ENCODE data around the gene COX19. TPM values are rescaled to one million over a fixed set of nuclear protein-coding genes. Genes with fewer than 3 reads are reported as not detected.

The COX19 gene
- total and polyA plus RNA-seq, 2 of the 13 experiments (the other 11 are each of a cell fraction or from before 2014, with no cell fraction given) = 11.5 to 21.7 TPM

- FAIRE-seq = no peak
- 95% methylated on average over 11 of the region's 11 CpGs for WGBS (ENCODE audit: low lambda C conversion rate)
- POLR2A ChIA-PET = no interaction called here
- H4K20me1 ChIP-seq (ENCODE audit: insufficient read depth, low read length) = no peaks in the 10 kb centered on the region
- no peak for ATAC-seq
- peaks cover 33% of the 10 kb centered on the region for H3K4me1 ChIP-seq (ENCODE audit: insufficient read depth, low read length)
- no peak overlapping the region for H2AFZ ChIP-seq (ENCODE audit: low read length)
- H3K27me3 ChIP-seq (ENCODE audit: control insufficient read depth in 1 of 2, insufficient read depth in 2 of 2, low read length in 2 of 2) = no peaks in the 10 kb centered on the region
- no peak overlapping the region for H3K4me2 ChIP-seq (ENCODE audit: low read depth, low read length)
- no peak for DNase-seq (ENCODE audit: low spot score)
- CTCF ChIA-PET (ENCODE audit: low intra/inter-chr PET ratio, low total read pairs) = no interaction called here
- no peak overlapping the region for H3K27ac ChIP-seq (ENCODE audit: extremely low read length, insufficient read depth, low read length)
- no peaks in the 10 kb centered on the region for H3K9me3 ChIP-seq (ENCODE audit: low read length)
- no peak for TF ChIP-seq FIP1L1 (IDR thresholded peaks at IDR 0.05; ENCODE audit: borderline replicate concordance, insufficient read depth, low read depth, low read length)
- no peak for TF ChIP-seq ZFYVE20 (CRISPR knock-in tag; IDR thresholded peaks at IDR 0.05; ENCODE audit: borderline replicate concordance, low read depth)
- no peak for TF ChIP-seq HNRNPL (IDR thresholded peaks at IDR 0.05; ENCODE audit: low read depth, low read length)
- TF ChIP-seq CAMTA2 (CRISPR knock-in tag; IDR thresholded peaks at IDR 0.05; ENCODE audit: borderline replicate concordance) = no peak
- no peak for TF ChIP-seq PAWR (CRISPR knock-in tag; IDR thresholded peaks at IDR 0.05; ENCODE audit: borderline replicate concordance)
- TF ChIP-seq RBM22 (optimal IDR thresholded peaks at IDR 0.05; ENCODE audit: low read length) = no peak
- no peak for TF ChIP-seq ATRX (CRISPR knock-in tag; IDR thresholded peaks at IDR 0.05; ENCODE audit: borderline replicate concordance)
- no peak for TF ChIP-seq ZNF580 (CRISPR knock-in tag; IDR thresholded peaks at IDR 0.05; ENCODE audit: borderline replicate concordance, low read depth)
- TF ChIP-seq TCF12 (IDR thresholded peaks at IDR 0.05) = no peak
- TF ChIP-seq TCF12 (CRISPR knock-in tag; IDR thresholded peaks at IDR 0.05) = no peak
- no peak overlapping the region for H3K9ac ChIP-seq (ENCODE audit: insufficient read depth, low read depth, low read length)
- in situ Hi-C loops (cut with HindIII; ENCODE audit: extremely low pct_ligation_motif_present, low pct_unique_long_range_greater_than_20kb) = no loop called here
- intact Hi-C loops (cut with micrococcal nuclease; ENCODE audit: unreplicated experiment) = no loop called here
- H3K36me3 ChIP-seq (replicated peaks in 1 of 2; ENCODE audit: control insufficient read depth in 1 of 2, insufficient read depth in 2 of 2, low read length in 2 of 2) = peaks cover 3 to 11% of the 10 kb centered on the region in 2 experiments; a peak in 2 of 5 replicates
- BruUV-seq (replicated peaks) = no TSS peak
- H3K4me3 ChIP-seq (replicated peaks in 1 of 3; ENCODE audit: insufficient read depth in 1 of 3, low read depth in 2 of 3, low read length in 3 of 3) = no peak overlapping the region
- peaks cover 6% of the 10 kb centered on the region for H3K79me2 ChIP-seq (ENCODE audit: insufficient read depth, low read length)
Observed at GRCh38 chr7:1013581-1013980, 38.2 kb upstream of the COX19 start.
